ENCODE measurements around the gene PCDH9.

- TF ChIP-seq, protein P1, sequence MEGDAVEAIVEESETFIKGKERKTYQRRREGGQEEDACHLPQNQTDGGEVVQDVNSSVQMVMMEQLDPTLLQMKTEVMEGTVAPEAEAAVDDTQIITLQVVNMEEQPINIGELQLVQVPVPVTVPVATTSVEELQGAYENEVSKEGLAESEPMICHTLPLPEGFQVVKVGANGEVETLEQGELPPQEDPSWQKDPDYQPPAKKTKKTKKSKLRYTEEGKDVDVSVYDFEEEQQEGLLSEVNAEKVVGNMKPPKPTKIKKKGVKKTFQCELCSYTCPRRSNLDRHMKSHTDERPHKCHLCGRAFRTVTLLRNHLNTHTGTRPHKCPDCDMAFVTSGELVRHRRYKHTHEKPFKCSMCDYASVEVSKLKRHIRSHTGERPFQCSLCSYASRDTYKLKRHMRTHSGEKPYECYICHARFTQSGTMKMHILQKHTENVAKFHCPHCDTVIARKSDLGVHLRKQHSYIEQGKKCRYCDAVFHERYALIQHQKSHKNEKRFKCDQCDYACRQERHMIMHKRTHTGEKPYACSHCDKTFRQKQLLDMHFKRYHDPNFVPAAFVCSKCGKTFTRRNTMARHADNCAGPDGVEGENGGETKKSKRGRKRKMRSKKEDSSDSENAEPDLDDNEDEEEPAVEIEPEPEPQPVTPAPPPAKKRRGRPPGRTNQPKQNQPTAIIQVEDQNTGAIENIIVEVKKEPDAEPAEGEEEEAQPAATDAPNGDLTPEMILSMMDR (IDR thresholded peaks at IDR 0.05; ENCODE audit: insufficient read depth, low read length, poor library complexity, severe bottlenecking), result no peak
- TF ChIP-seq EZH2phosphoT487 (conservative IDR thresholded peaks at IDR 0.05; ENCODE audit: low read length), result no peak
Measured at GRCh38 chr13:66748712-66749111, 481.4 kb downstream of the PCDH9 start.

Data from SU-DHL-6 (cell line).